Measurements from ENCODE around the gene SORCS2.

SORCS2 gene

DNA sequence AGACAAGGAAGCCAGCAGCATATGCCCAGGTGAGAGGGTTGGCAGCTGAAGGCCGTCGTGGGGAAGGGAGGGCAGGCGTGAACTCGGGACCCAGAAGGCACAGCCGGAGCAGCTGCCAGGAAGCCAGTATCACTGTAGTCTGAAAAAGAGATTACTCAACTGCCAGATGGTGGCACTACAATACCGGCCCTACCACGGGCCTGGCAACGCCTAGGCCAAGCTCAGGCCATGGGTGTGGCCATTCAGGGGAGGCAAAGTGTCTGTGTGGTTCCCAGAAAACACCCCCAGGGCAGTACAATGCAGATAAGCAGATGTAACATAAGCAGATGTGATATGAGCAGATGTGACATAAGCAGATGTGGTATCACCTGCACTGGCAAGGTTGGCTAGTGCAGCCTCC lies 511.4 kb downstream of the SORCS2 start:
- Histone ChIP-seq H3K79me2 (ENCODE audit: low read length) (no peaks in the 10 kb centered on the region), H2AFZ (ENCODE audit: low read depth, low read length) (no peak overlapping the region), H3K27me3 (ENCODE audit: low read depth, low read length) (no peaks in the 10 kb centered on the region), H3K9ac (ENCODE audit: low read length) (no peak overlapping the region), H3K27ac (ENCODE audit: low read length) (no peak overlapping the region), H3K4me2 (ENCODE audit: low read length) (no peak overlapping the region), H3K4me3 (ENCODE audit: low read length) (no peak overlapping the region), H4K20me1 (ENCODE audit: insufficient read depth, low read length) (no peaks in the 10 kb centered on the region), H3K9me3 (ENCODE audit: insufficient read depth, low read length) (no peaks in the 10 kb centered on the region), H3K36me3 (replicated peaks; ENCODE audit: low read depth, low read length) (no peaks in the 10 kb centered on the region), H3K4me1 (ENCODE audit: low read length) (no peaks in the 10 kb centered on the region)
- TF ChIP-seq CTCF (IDR thresholded peaks at IDR 0.05; ENCODE audit: low read depth, low read length) (peak; percentile 20; the same call in 1 of the 2 replicates), EZH2phosphoT487 (IDR thresholded peaks at IDR 0.05; ENCODE audit: low read depth) (no peak)

DNA sequence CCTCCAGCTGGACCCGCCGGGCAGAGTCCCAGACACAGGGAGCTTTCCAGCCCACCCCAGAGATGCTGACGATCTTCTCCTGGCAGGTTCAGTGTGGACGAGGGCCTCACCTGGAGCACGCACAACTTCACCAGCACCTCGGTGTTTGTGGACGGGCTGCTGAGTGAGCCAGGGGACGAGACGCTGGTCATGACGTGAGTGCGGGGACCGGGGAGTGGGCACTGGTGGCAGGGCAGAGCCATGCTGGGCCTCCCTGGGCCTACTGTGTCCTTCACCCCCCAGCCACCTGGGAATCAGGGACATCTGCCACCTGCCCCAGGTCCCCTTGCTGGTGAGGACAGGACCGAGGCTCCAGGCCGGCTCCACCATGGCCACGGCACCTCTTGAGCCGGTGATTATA lies 511.8 kb downstream of the SORCS2 start:
- no peaks in the 10 kb centered on the region for H3K79me2 ChIP-seq (ENCODE audit: low read length)
- H2AFZ ChIP-seq (ENCODE audit: low read depth, low read length): no peak overlapping the region
- no peaks in the 10 kb centered on the region for H3K27me3 ChIP-seq (ENCODE audit: low read depth, low read length)
- H3K9ac ChIP-seq (ENCODE audit: low read length): no peak overlapping the region
- no peak overlapping the region for H3K27ac ChIP-seq (ENCODE audit: low read length)
- no peak overlapping the region for H3K4me2 ChIP-seq (ENCODE audit: low read length)
- no peak overlapping the region for H3K4me3 ChIP-seq (ENCODE audit: low read length)
- no peaks in the 10 kb centered on the region for H3K9me3 ChIP-seq (ENCODE audit: insufficient read depth, low read length)
- H4K20me1 ChIP-seq (ENCODE audit: insufficient read depth, low read length): no peaks in the 10 kb centered on the region
- TF ChIP-seq CTCF (IDR thresholded peaks at IDR 0.05; ENCODE audit: low read depth, low read length): no peak
- TF ChIP-seq EZH2phosphoT487 (IDR thresholded peaks at IDR 0.05; ENCODE audit: low read depth): no peak
- no peaks in the 10 kb centered on the region for H3K4me1 ChIP-seq (ENCODE audit: low read length)
- no peaks in the 10 kb centered on the region for H3K36me3 ChIP-seq (replicated peaks; ENCODE audit: low read depth, low read length)

DNA sequence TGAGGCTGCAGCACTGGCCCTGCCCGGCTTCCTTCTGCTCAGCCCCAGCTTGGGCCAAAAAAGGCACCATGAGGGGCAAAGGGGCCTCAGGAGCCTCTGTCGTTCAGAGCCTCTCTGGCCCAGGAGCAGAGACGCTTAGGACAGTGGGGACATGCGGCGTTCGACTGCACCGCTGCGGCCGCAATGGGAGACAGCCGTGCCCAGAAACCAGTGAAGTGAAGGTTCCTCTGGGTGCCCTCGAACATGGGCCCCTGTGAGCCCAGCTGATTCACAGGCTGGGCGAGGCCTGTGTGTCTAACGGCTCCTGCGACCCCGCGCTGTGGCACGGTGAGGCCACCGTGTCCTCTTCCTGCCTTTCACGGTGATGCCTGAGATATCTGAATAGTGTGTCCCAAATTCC lies 512.3 kb downstream of the SORCS2 start:
- Histone ChIP-seq H3K4me3 (ENCODE audit: low read length) (no peak overlapping the region), H3K4me1 (ENCODE audit: low read length) (no peaks in the 10 kb centered on the region), H2AFZ (ENCODE audit: low read depth, low read length) (no peak overlapping the region), H3K27ac (ENCODE audit: low read length) (no peak overlapping the region), H3K79me2 (ENCODE audit: low read length) (no peaks in the 10 kb centered on the region), H3K27me3 (ENCODE audit: low read depth, low read length) (no peaks in the 10 kb centered on the region), H3K4me2 (ENCODE audit: low read length) (no peak overlapping the region), H3K9ac (ENCODE audit: low read length) (no peak overlapping the region), H3K9me3 (ENCODE audit: insufficient read depth, low read length) (no peaks in the 10 kb centered on the region), H3K36me3 (replicated peaks; ENCODE audit: low read depth, low read length) (no peaks in the 10 kb centered on the region), H4K20me1 (ENCODE audit: insufficient read depth, low read length) (no peaks in the 10 kb centered on the region)
- TF ChIP-seq EZH2phosphoT487 (IDR thresholded peaks at IDR 0.05; ENCODE audit: low read depth) (no peak), CTCF (IDR thresholded peaks at IDR 0.05; ENCODE audit: low read depth, low read length) (no peak)

DNA sequence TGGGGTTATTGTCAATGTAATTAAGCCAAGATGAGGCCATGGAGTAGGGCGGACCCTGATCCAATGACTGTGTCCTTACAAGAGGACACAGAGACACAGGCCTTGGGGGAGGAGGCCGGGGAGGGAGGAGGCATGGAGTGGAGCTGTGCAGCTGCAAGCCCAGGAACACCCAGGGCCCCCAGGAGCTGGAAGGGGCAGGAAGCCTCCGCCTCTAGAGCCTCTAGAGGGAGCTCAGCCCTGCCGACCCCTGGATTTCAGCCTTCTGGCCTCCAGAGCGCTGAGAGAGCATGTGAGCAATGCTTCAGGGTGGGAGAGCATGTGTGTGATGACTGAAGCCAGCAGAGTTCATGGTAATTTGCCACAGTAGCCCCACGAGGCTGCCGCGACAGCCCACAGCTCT lies 512.7 kb downstream of the SORCS2 start:
- Histone ChIP-seq H4K20me1 (ENCODE audit: insufficient read depth, low read length) (no peaks in the 10 kb centered on the region), H3K9ac (ENCODE audit: low read length) (no peak overlapping the region), H3K4me1 (ENCODE audit: low read length) (no peaks in the 10 kb centered on the region), H3K4me3 (ENCODE audit: low read length) (no peak overlapping the region), H3K79me2 (ENCODE audit: low read length) (no peaks in the 10 kb centered on the region), H2AFZ (ENCODE audit: low read depth, low read length) (no peak overlapping the region), H3K4me2 (ENCODE audit: low read length) (no peak overlapping the region), H3K27ac (ENCODE audit: low read length) (no peak overlapping the region), H3K9me3 (ENCODE audit: insufficient read depth, low read length) (no peaks in the 10 kb centered on the region), H3K27me3 (ENCODE audit: low read depth, low read length) (no peaks in the 10 kb centered on the region), H3K36me3 (replicated peaks; ENCODE audit: low read depth, low read length) (no peaks in the 10 kb centered on the region)
- TF ChIP-seq CTCF (IDR thresholded peaks at IDR 0.05; ENCODE audit: low read depth, low read length) (no peak), EZH2phosphoT487 (IDR thresholded peaks at IDR 0.05; ENCODE audit: low read depth) (no peak)
